ENCODE measurements around the gene R3HDM1.

- TF ChIP-seq, protein P1, sequence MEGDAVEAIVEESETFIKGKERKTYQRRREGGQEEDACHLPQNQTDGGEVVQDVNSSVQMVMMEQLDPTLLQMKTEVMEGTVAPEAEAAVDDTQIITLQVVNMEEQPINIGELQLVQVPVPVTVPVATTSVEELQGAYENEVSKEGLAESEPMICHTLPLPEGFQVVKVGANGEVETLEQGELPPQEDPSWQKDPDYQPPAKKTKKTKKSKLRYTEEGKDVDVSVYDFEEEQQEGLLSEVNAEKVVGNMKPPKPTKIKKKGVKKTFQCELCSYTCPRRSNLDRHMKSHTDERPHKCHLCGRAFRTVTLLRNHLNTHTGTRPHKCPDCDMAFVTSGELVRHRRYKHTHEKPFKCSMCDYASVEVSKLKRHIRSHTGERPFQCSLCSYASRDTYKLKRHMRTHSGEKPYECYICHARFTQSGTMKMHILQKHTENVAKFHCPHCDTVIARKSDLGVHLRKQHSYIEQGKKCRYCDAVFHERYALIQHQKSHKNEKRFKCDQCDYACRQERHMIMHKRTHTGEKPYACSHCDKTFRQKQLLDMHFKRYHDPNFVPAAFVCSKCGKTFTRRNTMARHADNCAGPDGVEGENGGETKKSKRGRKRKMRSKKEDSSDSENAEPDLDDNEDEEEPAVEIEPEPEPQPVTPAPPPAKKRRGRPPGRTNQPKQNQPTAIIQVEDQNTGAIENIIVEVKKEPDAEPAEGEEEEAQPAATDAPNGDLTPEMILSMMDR (conservative IDR thresholded peaks at IDR 0.05 in 1 of 2, IDR thresholded peaks at IDR 0.05 in 1 of 2; ENCODE audit: extremely low read depth in 1 of 2, insufficient read depth in 1 of 2, low read depth in 1 of 2, low read length in 2 of 2), result no peak
- no peak for TF ChIP-seq EZH2 (IDR thresholded peaks at IDR 0.05; ENCODE audit: borderline replicate concordance, low read length)
Measured at GRCh38 chr2:135703300-135703699, 172.0 kb downstream of the R3HDM1 start.
